Urinary bladder (tissue), 4 donors: ENCODE measurements around the gene KIAA1958. TPM values are rescaled to one million over a fixed set of nuclear protein-coding genes. Genes with fewer than 3 reads are reported as not detected.

Source experiments
- DNase-seq: peaks from one replicate; pipeline ENCODE4 v3.0.0-alpha.2; 2015; ENCODE audit errors: extremely low spot score
- H3K27ac ChIP-seq: one replicate; pipeline ENCODE4 v1.5.1; 2013; ENCODE audit warnings: low read depth, mild to moderate bottlenecking, moderate library complexity
- H3K36me3 ChIP-seq: one replicate; pipeline ENCODE4 v1.6.1; 2013; ENCODE audit warnings: mild to moderate bottlenecking, moderate library complexity; ENCODE audit not compliant: insufficient read depth
- H3K4me1 ChIP-seq: one replicate; pipeline ENCODE4 v1.6.1; 2013; ENCODE audit warnings: mild to moderate bottlenecking, moderate library complexity; ENCODE audit not compliant: insufficient read depth
- H3K4me3 ChIP-seq: one replicate; pipeline ENCODE4 v1.5.1; 2013; ENCODE audit warnings: low read depth, low read length
- WGBS: extraction: QIAGEN DNeasy Blood & Tissue Kit; methylation state at CpG from one replicate; pipeline ENCODE4 v1.1.7; 2013; 5-methylcytosine and 5-hydroxymethylcytosine counted together
- polyA plus RNA-seq: library from polyadenylated mRNA; stranded (reverse); fragments of 200-250 nt; gene quantifications from one replicate; pipeline ENCODE4 v1.2.3, GENCODE V29; 2013
- total RNA-seq: library from RNA; depleted of rRNA; stranded (reverse); fragments of >200 nt; gene quantifications from one replicate; pipeline ENCODE4 v1.2.3, GENCODE V29; 2014
- donor health status: healthy with polysubstance abuse.
- donor health status: healthy.

Gene KIAA1958
- total and polyA plus RNA-seq, 2 donors, result 1.3 to 11.3 TPM

DNA sequence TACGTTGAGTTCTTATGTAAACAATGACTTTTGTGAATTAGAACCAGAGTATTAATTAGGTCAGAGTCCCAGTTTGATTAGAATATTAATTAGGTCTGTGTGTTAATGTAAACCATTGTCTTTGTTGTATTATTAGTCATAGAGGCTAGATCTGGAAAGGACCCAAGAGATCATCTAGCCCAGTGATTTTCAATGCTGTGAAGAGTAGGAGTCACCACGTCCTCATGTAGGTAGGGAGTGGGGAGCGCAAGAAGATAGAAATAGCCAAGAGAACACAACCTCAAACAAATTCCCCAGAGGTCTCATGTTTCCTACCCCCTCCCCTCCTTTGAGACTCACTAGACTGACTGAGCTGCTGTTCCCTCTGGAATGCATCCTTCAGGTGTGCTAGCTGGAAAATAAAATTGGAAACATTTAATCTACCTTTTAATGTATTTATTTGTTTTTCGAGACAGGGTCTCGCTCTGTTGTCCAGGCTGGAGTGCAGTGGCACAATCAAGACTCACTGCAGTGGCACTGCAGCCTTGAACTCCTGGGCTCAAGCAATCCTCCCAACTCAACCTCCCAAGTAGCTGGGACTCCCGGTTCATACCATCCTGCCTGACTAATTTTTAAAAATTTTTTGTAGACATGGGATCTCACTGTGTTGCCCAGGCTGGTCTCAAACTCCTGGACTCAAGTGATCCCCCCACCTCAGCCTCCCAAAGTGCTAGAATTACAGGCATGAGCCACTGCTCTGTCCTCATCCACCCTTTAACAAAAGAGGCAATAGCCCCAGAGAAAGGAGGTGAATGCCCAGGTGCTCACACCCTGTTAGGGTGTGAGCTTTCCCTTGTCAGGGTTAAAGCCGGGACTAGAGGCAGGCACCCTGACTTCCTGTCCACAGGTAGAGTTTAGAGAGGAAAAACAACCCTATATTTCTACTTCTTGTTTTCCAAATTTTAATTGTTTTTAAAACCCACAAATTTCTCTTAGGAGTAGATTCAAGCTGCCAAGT lies 138.4 kb downstream of the KIAA1958 start:
- WGBS, result 88% methylated on average over 7 of the region's 7 CpGs
- DNase-seq, result no peak
- H3K4me3 ChIP-seq, result no peak overlapping the region
- H3K27ac ChIP-seq, result no peak overlapping the region
- H3K36me3 ChIP-seq, result no peaks in the 10 kb centered on the region
- no peaks in the 10 kb centered on the region for H3K4me1 ChIP-seq

DNA sequence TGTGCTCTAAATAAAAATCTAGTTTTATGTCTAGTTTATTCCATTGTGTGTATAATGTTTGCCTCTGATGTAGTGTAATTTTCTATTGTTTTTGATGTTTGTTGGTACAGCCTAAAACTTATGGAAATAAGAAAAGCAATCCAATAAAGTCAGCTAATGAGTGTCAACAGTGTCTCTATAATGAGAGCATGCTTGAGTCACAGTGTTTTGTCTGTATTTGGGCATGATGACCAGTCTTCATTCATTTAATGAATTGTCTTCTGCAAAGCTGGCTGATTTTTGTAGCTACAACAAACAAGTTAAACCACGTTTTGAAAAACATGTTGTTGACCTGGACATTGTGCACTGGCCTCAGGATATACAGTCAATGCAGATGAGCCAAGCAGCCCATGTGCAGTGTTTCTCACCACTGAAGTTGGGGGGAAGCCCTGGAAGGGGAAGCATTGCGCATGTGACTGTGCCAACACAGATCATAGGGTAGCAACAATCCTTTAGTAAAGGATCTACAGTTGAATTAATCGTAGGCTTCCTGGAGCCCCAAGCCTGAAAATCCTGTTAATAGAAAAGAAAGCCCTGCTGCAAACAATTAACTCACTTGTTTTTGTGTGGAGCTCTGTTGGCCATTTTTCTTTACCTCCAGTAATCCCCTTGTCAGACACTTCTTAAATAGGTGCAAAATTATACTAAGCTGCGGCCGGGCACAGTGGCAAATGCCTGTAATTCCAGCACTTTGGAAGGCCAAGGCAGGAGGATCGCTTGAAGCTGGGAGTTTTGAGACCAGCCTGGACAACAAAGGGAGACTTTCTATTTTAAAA lies 143.3 kb downstream of the KIAA1958 start:
- 78% methylated on average over 6 of the region's 6 CpGs for WGBS
- no peak for DNase-seq
- H3K4me3 ChIP-seq, result no peak overlapping the region
- H3K27ac ChIP-seq, result no peak overlapping the region
- H3K36me3 ChIP-seq, result no peaks in the 10 kb centered on the region
- no peaks in the 10 kb centered on the region for H3K4me1 ChIP-seq

DNA sequence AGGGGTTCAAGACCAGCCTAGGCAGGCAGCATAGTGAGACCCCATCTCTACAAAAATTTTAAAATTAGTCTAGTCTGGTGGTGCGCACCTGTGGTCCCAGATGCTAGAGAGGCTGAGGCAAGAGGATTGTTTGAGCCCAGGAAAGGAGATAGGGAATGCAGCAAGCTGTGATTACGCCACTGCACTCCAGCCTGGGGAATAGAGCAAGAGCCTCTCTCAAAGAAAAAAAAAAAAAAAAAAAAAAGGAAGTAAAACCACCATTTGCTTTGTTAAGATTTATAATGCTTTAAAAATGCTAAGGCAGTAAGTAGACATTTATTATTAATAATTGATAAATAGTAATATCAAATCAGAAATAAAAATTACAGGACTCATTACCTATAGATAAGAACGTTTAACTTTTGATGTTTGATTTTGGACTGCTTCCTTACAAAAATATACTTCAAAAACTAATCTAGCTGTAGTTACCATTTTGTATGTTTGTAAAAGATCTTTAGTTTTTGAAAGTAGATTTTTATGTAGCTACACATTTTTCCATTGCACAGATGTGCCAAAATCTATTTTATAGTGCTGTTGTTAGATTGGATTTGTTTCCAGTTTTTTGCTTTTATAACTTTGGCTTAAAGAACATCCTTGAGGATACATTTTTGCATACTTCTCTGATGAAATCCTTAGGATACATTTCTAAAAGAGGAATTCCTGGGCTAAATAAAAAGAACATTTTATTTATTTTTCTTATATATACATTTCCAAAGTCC lies 144.9 kb downstream of the KIAA1958 start:
- DNase-seq, result no peak
- no peaks in the 10 kb centered on the region for H3K4me1 ChIP-seq
- WGBS, result 80% methylated on average over 3 of the region's 3 CpGs
- no peak overlapping the region for H3K27ac ChIP-seq
- no peaks in the 10 kb centered on the region for H3K36me3 ChIP-seq
- no peak overlapping the region for H3K4me3 ChIP-seq

DNA sequence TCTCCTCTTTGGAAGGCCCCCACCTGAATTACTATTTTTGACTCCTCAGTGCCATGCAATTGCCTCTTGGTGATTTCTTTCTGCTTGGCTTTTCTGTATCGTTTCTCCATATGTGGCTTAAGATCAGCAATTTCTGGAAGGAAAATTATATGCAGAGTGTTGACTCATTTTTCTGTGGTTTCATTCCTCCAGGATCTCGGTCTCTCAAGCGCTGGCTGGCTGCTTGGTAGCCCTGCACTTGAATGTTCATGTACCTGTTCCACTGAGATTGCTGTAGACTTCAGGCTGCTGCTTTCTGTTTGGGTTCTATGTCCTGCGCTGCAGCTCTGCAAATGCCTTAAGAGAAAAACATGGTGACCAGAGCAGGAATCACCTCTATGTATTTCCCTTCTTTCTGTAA lies 153.7 kb downstream of the KIAA1958 start:
- no peak overlapping the region for H3K4me3 ChIP-seq
- no peak for DNase-seq

DNA sequence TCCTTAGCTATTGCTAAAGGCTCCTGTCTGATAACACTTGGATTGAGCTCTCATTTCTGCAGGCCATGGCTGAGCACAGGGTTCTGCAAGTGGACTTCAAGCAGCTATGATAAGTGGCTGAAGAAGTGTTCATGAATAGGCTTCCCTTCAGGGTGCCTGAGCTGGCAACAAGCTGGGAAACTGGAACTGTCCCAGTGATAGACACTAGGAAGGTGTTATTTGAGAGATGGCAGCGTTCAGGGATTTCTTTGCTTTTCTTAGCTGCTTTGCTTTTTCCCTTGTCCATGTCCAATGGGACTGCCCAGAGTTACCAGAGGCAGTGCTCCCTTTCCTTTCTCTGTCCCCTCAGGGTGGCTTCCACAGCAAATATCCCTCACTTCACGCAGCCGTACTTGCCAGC lies 155.5 kb downstream of the KIAA1958 start:
- Histone ChIP-seq H3K4me3 (no peak overlapping the region), H3K36me3 (no peaks in the 10 kb centered on the region), H3K4me1 (no peaks in the 10 kb centered on the region), H3K27ac (no peak overlapping the region)
- 88% methylated on average over 3 of the region's 3 CpGs for WGBS
- DNase-seq, result no peak

More for the DNA sequence above, 153.7 kb downstream of the KIAA1958 start:
- Histone ChIP-seq H3K4me1 (no peaks in the 10 kb centered on the region), H3K27ac (no peak overlapping the region), H3K36me3 (no peaks in the 10 kb centered on the region)
- 98% methylated on average over 4 of the region's 4 CpGs for WGBS

DNA sequence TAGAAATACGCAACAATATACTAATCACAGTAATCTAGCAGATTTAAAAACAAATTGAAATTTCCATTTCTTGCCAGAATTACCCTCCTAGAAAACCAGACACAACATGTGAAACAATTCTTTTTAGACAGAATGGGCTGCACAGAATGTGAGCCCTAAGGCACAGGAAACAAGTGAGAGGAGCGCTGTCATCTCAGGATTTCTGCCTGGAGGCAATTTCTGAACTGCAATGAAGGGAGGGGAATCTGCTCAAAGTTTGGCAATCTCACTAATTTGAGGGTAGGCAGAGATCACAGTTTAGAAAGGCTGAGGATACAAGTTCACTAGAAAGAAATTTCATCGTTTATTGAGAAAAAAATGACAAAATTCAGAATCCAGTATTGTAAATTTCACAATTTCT lies 161.0 kb downstream of the KIAA1958 start:
- H3K4me1 ChIP-seq, result no peaks in the 10 kb centered on the region
- no peaks in the 10 kb centered on the region for H3K36me3 ChIP-seq
- DNase-seq, result no peak
- no peak overlapping the region for H3K4me3 ChIP-seq
- WGBS, result 98% methylated on average over 3 of the region's 3 CpGs
- H3K27ac ChIP-seq, result no peak overlapping the region

DNA sequence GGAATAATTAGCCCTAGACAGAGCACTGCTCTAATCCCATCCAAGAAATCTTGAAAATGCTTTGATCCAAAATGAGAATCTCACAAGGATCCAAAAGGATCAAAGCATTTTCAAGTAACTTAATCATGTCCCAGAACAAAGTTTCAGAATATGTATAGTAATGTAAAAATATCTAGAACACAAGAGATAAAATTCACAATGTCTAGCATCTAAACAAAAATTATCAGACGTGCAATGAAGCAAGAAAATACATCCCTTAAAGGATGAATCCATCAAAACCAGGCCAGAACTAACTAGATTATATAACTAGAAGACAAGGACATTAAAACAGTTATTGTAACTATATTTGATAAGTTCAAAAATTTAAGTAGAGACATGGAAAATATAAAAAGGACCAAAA lies 162.0 kb downstream of the KIAA1958 start:
- H3K36me3 ChIP-seq, result no peaks in the 10 kb centered on the region
- no peak overlapping the region for H3K4me3 ChIP-seq
- DNase-seq, result no peak
- 91% methylated on average over 1 of the region's 1 CpG for WGBS
- H3K27ac ChIP-seq, result no peak overlapping the region
- no peaks in the 10 kb centered on the region for H3K4me1 ChIP-seq

DNA sequence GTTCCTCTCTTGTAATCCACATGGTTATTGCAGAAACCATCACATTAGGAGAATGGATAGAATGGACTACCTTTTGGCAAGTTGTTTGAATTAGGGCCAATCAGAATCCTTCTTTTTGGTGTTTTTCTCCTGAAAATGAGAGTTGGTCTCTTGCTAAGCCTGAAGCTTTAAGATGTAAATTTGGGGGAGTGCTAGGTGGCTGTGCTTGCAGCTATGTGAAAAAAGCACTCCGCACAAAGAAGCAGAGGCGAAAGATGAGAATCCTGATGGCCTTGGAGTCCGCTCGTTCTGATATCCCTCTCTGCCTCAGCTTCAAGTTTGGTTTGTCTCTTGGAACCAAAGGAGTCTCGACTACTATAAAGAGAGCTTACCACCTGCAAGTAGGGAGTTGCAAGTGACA lies 167.7 kb downstream of the KIAA1958 start:
- no peak overlapping the region for H3K4me3 ChIP-seq
- no peak overlapping the region for H3K27ac ChIP-seq
- WGBS, result 86% methylated on average over 5 of the region's 5 CpGs
- H3K36me3 ChIP-seq, result no peaks in the 10 kb centered on the region
- DNase-seq, result no peak
- no peaks in the 10 kb centered on the region for H3K4me1 ChIP-seq

DNA sequence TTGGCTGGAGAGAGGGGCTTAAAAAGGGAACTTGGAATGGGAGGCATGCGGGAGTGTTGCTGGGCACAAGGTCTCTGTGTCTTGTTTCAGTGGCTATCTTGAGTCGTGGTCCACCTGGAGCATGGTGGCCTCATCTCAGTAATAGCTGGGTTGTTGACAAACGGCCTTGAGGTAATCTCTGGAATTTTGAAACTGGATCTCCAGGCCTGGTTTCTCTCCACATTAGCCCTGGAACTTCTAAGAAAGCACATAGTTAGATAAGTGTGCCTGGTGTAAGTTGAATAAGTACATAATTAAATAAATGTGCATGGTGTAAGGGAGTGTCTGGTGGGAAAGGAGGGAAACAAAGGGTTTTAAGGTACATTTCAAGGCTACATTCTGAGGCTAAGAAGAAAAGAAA lies 169.0 kb downstream of the KIAA1958 start:
- DNase-seq, result no peak
- H3K27ac ChIP-seq, result no peak overlapping the region
- no peaks in the 10 kb centered on the region for H3K36me3 ChIP-seq
- H3K4me3 ChIP-seq, result no peak overlapping the region
- WGBS, result 68% methylated on average over 3 of the region's 3 CpGs
- H3K4me1 ChIP-seq, result no peaks in the 10 kb centered on the region

DNA sequence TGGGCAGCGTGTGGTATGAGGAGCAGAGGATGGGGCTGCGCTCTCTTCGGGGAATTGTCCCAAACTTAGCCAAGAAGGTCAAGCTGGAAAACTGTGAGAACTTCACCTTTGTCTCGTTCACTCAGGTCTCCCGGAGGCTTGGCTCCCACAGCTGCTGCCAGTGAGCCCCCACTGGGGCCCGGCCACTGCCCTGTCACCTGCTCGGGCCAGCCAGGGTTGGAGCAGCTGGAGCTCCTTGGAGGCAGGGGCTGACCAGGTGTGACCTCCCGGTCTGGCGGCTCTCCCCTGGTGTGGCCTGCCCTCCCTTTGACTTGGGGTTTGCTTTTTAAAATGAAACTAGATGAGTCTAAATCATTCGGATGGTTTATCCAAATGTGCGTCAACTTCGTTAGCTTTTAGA lies 173.3 kb downstream of the KIAA1958 start:
- H3K36me3 ChIP-seq, result no peaks in the 10 kb centered on the region
- WGBS, result 97% methylated on average over 12 of the region's 12 CpGs
- no peak overlapping the region for H3K4me3 ChIP-seq
- H3K27ac ChIP-seq, result no peak overlapping the region
- H3K4me1 ChIP-seq, result no peaks in the 10 kb centered on the region
- DNase-seq, result no peak

DNA sequence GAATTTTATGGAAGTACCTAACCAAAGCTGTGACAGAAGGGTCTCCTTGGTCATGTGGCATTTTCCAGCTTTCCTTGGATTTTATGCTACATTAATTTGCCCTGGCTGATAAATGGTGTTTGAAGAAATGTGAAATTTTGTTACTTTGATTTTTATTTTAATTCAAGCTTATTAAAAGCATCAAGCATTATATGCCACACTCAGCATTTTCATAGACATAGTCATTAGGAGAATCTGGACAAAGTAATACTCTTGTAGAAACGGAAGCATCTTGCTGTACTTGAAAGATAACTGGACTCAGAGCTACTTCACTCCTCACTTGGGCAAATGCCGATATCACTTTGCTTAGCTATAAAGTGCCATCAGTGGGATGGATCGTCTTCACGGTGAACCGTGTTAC lies 177.1 kb downstream of the KIAA1958 start:
- Histone ChIP-seq H3K27ac (no peak overlapping the region), H3K4me1 (no peaks in the 10 kb centered on the region), H3K4me3 (no peak overlapping the region), H3K36me3 (no peaks in the 10 kb centered on the region)
- 95% methylated on average over 5 of the region's 5 CpGs for WGBS
- no peak for DNase-seq

DNA sequence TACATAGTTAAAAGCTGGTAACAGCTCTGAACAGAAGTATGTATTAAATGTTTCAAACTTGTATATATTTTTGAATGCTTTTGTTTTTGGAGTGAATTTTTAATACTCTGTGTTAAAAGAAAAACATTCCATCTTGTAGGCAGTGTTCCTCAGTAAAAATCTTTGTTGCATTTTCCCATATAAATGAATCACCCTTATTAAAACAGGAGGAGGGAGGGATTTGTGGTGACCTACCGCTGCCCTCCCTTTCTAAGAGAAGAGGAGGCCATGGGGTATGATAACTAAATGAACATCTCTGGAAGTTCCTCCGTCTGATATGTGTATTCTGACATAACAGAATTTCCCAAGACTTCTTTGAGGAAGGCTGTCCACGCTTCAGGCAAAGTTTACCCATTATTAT lies 177.9 kb downstream of the KIAA1958 start:
- 88% methylated on average over 3 of the region's 3 CpGs for WGBS

DNA sequence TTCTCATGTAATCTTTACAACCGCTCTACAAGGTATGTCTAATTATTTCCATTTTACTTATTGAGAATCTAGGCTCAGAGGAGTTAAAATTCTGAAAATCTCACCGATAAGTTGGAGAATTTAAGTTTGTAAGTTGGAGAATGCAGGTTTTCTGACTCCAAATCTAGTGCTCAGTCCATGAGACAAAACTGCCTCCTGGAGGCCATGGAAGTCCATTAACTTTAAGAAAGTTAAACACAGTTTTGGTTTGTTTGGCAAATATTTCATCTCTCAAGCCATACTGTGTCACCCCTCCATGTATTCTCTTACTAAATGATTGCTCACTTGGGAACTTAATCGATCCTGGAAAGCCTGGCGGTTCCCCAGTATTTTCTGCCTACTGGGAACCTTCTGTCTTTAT lies 178.7 kb downstream of the KIAA1958 start:
- no peak for DNase-seq
- Histone ChIP-seq H3K27ac (no peak overlapping the region), H3K4me3 (no peak overlapping the region), H3K4me1 (no peaks in the 10 kb centered on the region), H3K36me3 (no peaks in the 10 kb centered on the region)
- WGBS, result 73% methylated on average over 4 of the region's 4 CpGs

More for the DNA sequence above, 177.9 kb downstream of the KIAA1958 start:
- no peak for DNase-seq
- Histone ChIP-seq H3K4me3 (no peak overlapping the region), H3K27ac (no peak overlapping the region), H3K4me1 (no peaks in the 10 kb centered on the region), H3K36me3 (no peaks in the 10 kb centered on the region)
